ENCODE data around the gene DHRSX.

Gene DHRSX

GRCh38 chrX:2409796-2410195 is 91.0 kb downstream of the DHRSX start (continued):
- TF ChIP-seq TSHZ2 (CRISPR knock-in tag; IDR thresholded peaks at IDR 0.05) (no peak), TCF4 (CRISPR knock-in tag; IDR thresholded peaks at IDR 0.05; ENCODE audit: borderline replicate concordance) (no peak)

GRCh38 chrX:2408856-2409255 is 91.9 kb downstream of the DHRSX start:
- ATAC-seq, result no peak
- TF ChIP-seq ZNF8 (CRISPR knock-in tag; IDR thresholded peaks at IDR 0.05) (no peak), POU6F1 (CRISPR knock-in tag; IDR thresholded peaks at IDR 0.05; ENCODE audit: borderline replicate concordance, low read depth) (no peak), ZFP30 (CRISPR knock-in tag; IDR thresholded peaks at IDR 0.05) (no peak), TCF4 (CRISPR knock-in tag; IDR thresholded peaks at IDR 0.05; ENCODE audit: borderline replicate concordance) (no peak), TSHZ2 (CRISPR knock-in tag; IDR thresholded peaks at IDR 0.05) (no peak), ZFP3 (CRISPR knock-in tag; IDR thresholded peaks at IDR 0.05) (no peak), OSR1 (CRISPR knock-in tag; IDR thresholded peaks at IDR 0.05) (no peak), PATZ1 (CRISPR knock-in tag; IDR thresholded peaks at IDR 0.05; ENCODE audit: borderline replicate concordance) (no peak), ARNTL (CRISPR knock-in tag; IDR thresholded peaks at IDR 0.05; ENCODE audit: borderline replicate concordance, low read depth) (no peak), CSRNP3 (CRISPR knock-in tag; IDR thresholded peaks at IDR 0.05) (no peak), TOX (CRISPR knock-in tag; IDR thresholded peaks at IDR 0.05; ENCODE audit: borderline replicate concordance) (no peak), ESRRG (CRISPR knock-in tag; IDR thresholded peaks at IDR 0.05) (no peak), RARB (CRISPR knock-in tag; IDR thresholded peaks at IDR 0.05) (no peak), ISL1 (CRISPR knock-in tag; IDR thresholded peaks at IDR 0.05) (no peak), SNAI2 (CRISPR knock-in tag; IDR thresholded peaks at IDR 0.05) (no peak), ZNF565 (CRISPR knock-in tag; conservative IDR thresholded peaks at IDR 0.05; ENCODE audit: low read depth) (no peak), BACH2 (CRISPR knock-in tag; IDR thresholded peaks at IDR 0.05; ENCODE audit: borderline replicate concordance) (no peak)

- ATAC-seq, result no peak
- TF ChIP-seq TOX (CRISPR knock-in tag; IDR thresholded peaks at IDR 0.05; ENCODE audit: borderline replicate concordance), result no peak
- TF ChIP-seq CREB5 (CRISPR knock-in tag; IDR thresholded peaks at IDR 0.05; ENCODE audit: low read depth), result no peak
- no peak for TF ChIP-seq ESRRG (CRISPR knock-in tag; IDR thresholded peaks at IDR 0.05)
- TF ChIP-seq SNAI2 (CRISPR knock-in tag; IDR thresholded peaks at IDR 0.05), result no peak
- TF ChIP-seq PATZ1 (CRISPR knock-in tag; IDR thresholded peaks at IDR 0.05; ENCODE audit: borderline replicate concordance), result no peak
- TF ChIP-seq ZFP3 (CRISPR knock-in tag; IDR thresholded peaks at IDR 0.05), result no peak
- TF ChIP-seq OSR1 (CRISPR knock-in tag; IDR thresholded peaks at IDR 0.05), result no peak
- TF ChIP-seq ZNF8 (CRISPR knock-in tag; IDR thresholded peaks at IDR 0.05), result no peak
- TF ChIP-seq CSDC2 (CRISPR knock-in tag; IDR thresholded peaks at IDR 0.05), result no peak
- no peak for TF ChIP-seq PPARA (CRISPR knock-in tag; IDR thresholded peaks at IDR 0.05; ENCODE audit: borderline replicate concordance)
- TF ChIP-seq ZC3H10 (CRISPR knock-in tag; IDR thresholded peaks at IDR 0.05), result no peak
- TF ChIP-seq ZNF565 (CRISPR knock-in tag; conservative IDR thresholded peaks at IDR 0.05; ENCODE audit: low read depth), result no peak
- no peak for TF ChIP-seq ARNTL (CRISPR knock-in tag; IDR thresholded peaks at IDR 0.05; ENCODE audit: borderline replicate concordance, low read depth)
- no peak for TF ChIP-seq ZFP30 (CRISPR knock-in tag; IDR thresholded peaks at IDR 0.05)
- no peak for TF ChIP-seq TCF4 (CRISPR knock-in tag; IDR thresholded peaks at IDR 0.05; ENCODE audit: borderline replicate concordance)
Measured at GRCh38 chrX:2406891-2407518, 93.8 kb downstream of the DHRSX start.

Measured in SK-N-SH treated with all-trans-retinoic acid at 6 μM for 48 hours (cell line).